NCI-H2196 (cell line): Measurements from ENCODE around the gene TET1.
"Not testable (repeated sequence)": the region's sequence is repeated elsewhere in the genome, so short reads cannot be mapped to it uniquely, and the experiment has no call there.

ENCODE experiments used
- DNase-seq: peaks from one replicate; lab custom pipeline; 2025; ENCODE audit not compliant: unreplicated experiment; lab: John Stamatoyannopoulos, UW

TET1 gene

GRCh38 chr10:68604441-68604840 is 44.3 kb downstream of the TET1 start:
- no peak for DNase-seq

GRCh38 chr10:68606918-68607317 is 46.8 kb downstream of the TET1 start:
- no peak for DNase-seq

GRCh38 chr10:68610023-68610422 is 49.9 kb downstream of the TET1 start:
- not testable (repeated sequence) for DNase-seq

- no peak for DNase-seq
These were observed 51.1 kb downstream of the TET1 start for GRCh38 chr10:68611227-68611626.

GRCh38 chr10:68613974-68614373 is 53.8 kb downstream of the TET1 start:
- DNase-seq: not testable (repeated sequence)

GRCh38 chr10:68617691-68618090 is 57.6 kb downstream of the TET1 start:
- DNase-seq: not testable (repeated sequence)

- no peak for DNase-seq
These were observed 58.1 kb downstream of the TET1 start for GRCh38 chr10:68618234-68618633.

GRCh38 chr10:68619595-68619994 is 59.5 kb downstream of the TET1 start:
- DNase-seq: no peak

- no peak for DNase-seq
These were observed 65.3 kb downstream of the TET1 start for GRCh38 chr10:68625316-68625921.

GRCh38 chr10:68628576-68629127 is 68.5 kb downstream of the TET1 start:
- DNase-seq: no peak

- DNase-seq: not testable (repeated sequence)
These were observed 72.1 kb downstream of the TET1 start for GRCh38 chr10:68632271-68632560.

- DNase-seq: no peak
These were observed 73.1 kb downstream of the TET1 start for GRCh38 chr10:68633281-68633680.

GRCh38 chr10:68633816-68634466 is 73.8 kb downstream of the TET1 start:
- DNase-seq: no peak

- no peak for DNase-seq
These were observed 76.2 kb downstream of the TET1 start for GRCh38 chr10:68636335-68636734.

GRCh38 chr10:68643550-68643949 is 83.4 kb downstream of the TET1 start:
- not testable (repeated sequence) for DNase-seq

- DNase-seq: no peak
These were observed 87.7 kb downstream of the TET1 start for GRCh38 chr10:68647672-68648341.

- DNase-seq: no peak
These were observed 95.5 kb downstream of the TET1 start for GRCh38 chr10:68655620-68656126.

- DNase-seq: no peak
These were observed 105.7 kb downstream of the TET1 start for GRCh38 chr10:68665841-68666240.

GRCh38 chr10:68666280-68666760 is 106.2 kb downstream of the TET1 start:
- DNase-seq: no peak

- DNase-seq: no peak
These were observed 108.1 kb downstream of the TET1 start for GRCh38 chr10:68668231-68668630.

GRCh38 chr10:68668972-68669371 is 108.8 kb downstream of the TET1 start:
- DNase-seq: no peak

GRCh38 chr10:68684413-68684812 is 124.3 kb downstream of the TET1 start:
- no peak for DNase-seq
